Stomach (tissue), 9 donors: Measurements from ENCODE around the gene TPT1. TPM values are rescaled to one million over a fixed set of nuclear protein-coding genes. Genes with fewer than 3 reads are reported as not detected.
"Not testable (repeated sequence)": the region's sequence is repeated elsewhere in the genome, so short reads cannot be mapped to it uniquely, and the experiment has no call there.

Experiments
- DNase-seq, 2 donors: peaks; one replicate each; pipeline versions ENCODE4 v3.0.0 to v3.0.0-alpha.2; 2013 to 2019
- H3K27ac ChIP-seq, 5 donors: fragments of 200-600 bp in 4 of 5; sonication (generic) in 4 of 5; one replicate each; pipeline ENCODE4 v1.5.1; 2013 to 2019; ENCODE audit warnings: mild to moderate bottlenecking in 1 of 5, moderate library complexity in 1 of 5
- H3K27me3 ChIP-seq, 3 donors: fragments of 200-600 bp; sonication (generic); one replicate each; pipeline ENCODE4 v1.5.1; 2017 to 2019; ENCODE audit warnings: mixed run types in 1 of 3
- H3K36me3 ChIP-seq, 4 donors: fragments of 200-600 bp; sonication (generic); 1 replicate in 3 of 4; 2 replicates in 1 of 4; pipeline ENCODE4 v1.5.1; 2016 to 2019
- H3K4me1 ChIP-seq, 4 donors: fragments of 200-600 bp; sonication (generic); one replicate each; pipeline ENCODE4 v1.5.1; 2016 to 2019
- H3K4me3 ChIP-seq, 4 donors: fragments of 200-600 bp; sonication (generic) in 3 of 4; one replicate each; pipeline ENCODE4 v1.5.1; 2016 to 2019; ENCODE audit warnings: mild to moderate bottlenecking in 1 of 4
- H3K9me3 ChIP-seq, 4 donors: fragments of 200-600 bp; sonication (generic); one replicate each; pipeline ENCODE4 v1.5.1; 2016 to 2019
- EP300 ChIP-seq: sonication (generic); formaldehyde crosslinking; IDR thresholded peaks from one replicate; pipeline ENCODE4 v1.6.1; 2017; ENCODE audit warnings: antibody characterized with exemption
- POLR2A ChIP-seq, 4 donors: fragments of 450-650 bp; IDR thresholded peaks; one replicate each; pipeline ENCODE4 v1.6.1; 2016; ENCODE audit warnings: antibody characterized with exemption in 4 of 4, control low read depth in 2 of 4, mild to moderate bottlenecking in 1 of 4, moderate library complexity in 1 of 4
- POLR2AphosphoS5 ChIP-seq, 3 donors: sonication (generic); formaldehyde crosslinking; IDR thresholded peaks; one replicate each; pipeline ENCODE4 v1.6.1; 2016; ENCODE audit warnings: antibody characterized with exemption in 3 of 3
- WGBS, 5 donors: extraction: QIAGEN DNeasy Blood & Tissue Kit in 3 of 5; methylation state at CpG; one replicate each; pipeline versions ENCODE4 v1.1.5 to v1.1.7; 2013 to 2018; 5-methylcytosine and 5-hydroxymethylcytosine counted together
- intact Hi-C: fragments of 100-400 bp; cut with DNase I; formaldehyde crosslinking; loops from one replicate; pipeline ENCODE4 v1.15.1; 2023; ENCODE audit warnings: low total_unique reads
- polyA plus RNA-seq, 3 donors: library from polyadenylated mRNA; stranded (reverse); fragments of 200-250 nt; gene quantifications; one replicate each; pipeline ENCODE4 v1.2.3, GENCODE V29; 2013
- total RNA-seq, 5 donors: library from RNA; depleted of rRNA; stranded (reverse); fragments of >200 nt; gene quantifications; one replicate each; pipeline versions ENCODE4 v1.1.0 to v1.2.3, GENCODE V29; 2014 to 2016
- TF ChIP-seq, protein P1 (sequence below), 7 experiments: fragments of 450-650 bp in 4 of 7; fragments of 200-600 bp in 3 of 7; sonication (generic) in 3 of 7; IDR thresholded peaks; one replicate each; pipeline ENCODE4 v1.5.1; 2016 to 2019; ENCODE audit warnings: antibody characterized with exemption in 7 of 7, control low read depth in 2 of 7, mild to moderate bottlenecking in 1 of 7
- donor health status: healthy with polysubstance abuse.
- donor health status: Bipolar disorder and iron deficiency.
- donor health status: healthy.

Gene TPT1
- total and polyA plus RNA-seq, 8 donors = 1,648 to 11,714 (median 3,934) TPM

DNA sequence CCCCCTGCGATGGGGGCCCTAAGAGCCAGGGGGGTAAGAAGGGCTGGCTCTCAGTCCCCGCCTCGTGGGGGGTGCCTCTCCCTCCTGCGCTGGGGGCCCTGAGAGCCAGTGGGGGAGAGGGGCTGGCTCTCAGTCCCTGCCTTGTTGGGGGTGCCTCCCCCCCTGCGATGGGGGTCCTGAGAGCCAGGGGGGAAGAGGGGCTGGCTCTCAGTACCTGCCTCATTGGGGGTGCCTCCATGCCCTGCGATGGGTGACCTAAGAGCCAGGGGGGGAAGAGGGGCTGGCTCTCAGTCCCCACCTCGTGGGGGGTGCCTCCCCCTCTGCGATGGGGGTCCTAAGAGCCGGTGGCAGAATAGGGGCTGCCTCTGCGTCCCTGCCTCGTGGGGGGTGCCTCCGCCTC lies 36.3 kb upstream of the TPT1 start:
- H3K4me3 ChIP-seq, H3K36me3 ChIP-seq, DNase-seq, intact Hi-C loops, H3K27me3 ChIP-seq, H3K27ac ChIP-seq, H3K9me3 ChIP-seq, H3K4me1 ChIP-seq: not testable (repeated sequence)
- WGBS, 5 donors = 90 to 100% (median 93%) methylated on average over 2 to 12 of the region's 12 CpGs; no CpG with 5 or more reads in 1 of the 5 donors

DNA sequence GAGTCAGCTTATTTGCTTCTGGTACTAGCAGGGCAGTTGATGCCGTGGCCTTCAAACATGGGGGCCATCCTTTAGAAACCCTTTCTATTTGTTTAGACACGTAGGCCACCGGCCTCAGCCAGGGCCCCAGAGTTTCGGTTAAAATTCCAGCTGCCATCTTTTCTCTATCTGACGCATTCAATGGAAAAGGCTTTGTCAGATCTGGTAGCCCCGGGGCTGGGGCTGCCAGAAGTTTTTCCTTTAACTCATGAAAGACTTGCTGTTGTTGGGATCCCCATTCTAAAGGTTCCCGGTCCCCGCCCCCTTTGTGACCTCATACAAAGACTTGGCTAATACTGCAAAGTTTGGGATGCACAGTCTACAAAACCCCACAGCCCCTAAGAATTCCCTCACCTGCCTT lies 35.7 kb upstream of the TPT1 start:
- peaks cover 4 to 16% (median 9%) of the 10 kb centered on the region in 4 donors for H3K4me1 ChIP-seq
- 87 to 96% (median 94%) methylated on average over 8 of the region's 8 CpGs for WGBS, 5 donors
- DNase-seq, H3K36me3 ChIP-seq, intact Hi-C loops, H3K9me3 ChIP-seq, H3K27me3 ChIP-seq, H3K4me3 ChIP-seq, H3K27ac ChIP-seq: not testable (repeated sequence)

DNA sequence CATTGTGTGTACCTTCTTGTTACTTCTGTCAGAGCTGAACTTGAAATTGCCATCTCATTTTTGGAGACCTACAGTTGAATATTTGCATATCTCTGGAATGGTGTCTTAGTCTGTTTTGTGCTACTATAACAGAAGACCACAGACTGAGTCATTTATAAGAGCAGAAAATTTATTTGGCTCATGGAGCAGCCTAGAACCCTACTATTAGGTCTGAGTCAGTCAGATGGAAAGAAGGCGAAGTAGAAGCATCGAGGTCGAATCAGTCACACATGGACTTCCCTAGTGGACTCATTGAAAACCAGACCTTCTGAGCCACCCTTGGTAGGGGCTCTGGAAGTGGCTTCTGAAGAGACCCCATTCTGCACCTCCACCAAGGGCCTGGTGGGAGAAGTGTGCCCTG lies 33.9 kb upstream of the TPT1 start:
- DNase-seq = no peak
- 95 to 97% (median 96%) methylated on average over 3 of the region's 3 CpGs for WGBS, 5 donors
- Histone ChIP-seq H3K27me3 (no peaks in the 10 kb centered on the region), H3K4me3 (no peak overlapping the region), H3K9me3 (no peaks in the 10 kb centered on the region), H3K4me1 (peaks cover 7 to 25% (median 21%) of the 10 kb centered on the region in 4 donors), H3K36me3 (peaks cover 0 to under 1% (median 0%) of the 10 kb centered on the region in 4 donors), H3K27ac (no peak overlapping the region)
- TF ChIP-seq EP300 (no peak), POLR2AphosphoS5 (IDR thresholded peaks at IDR 0.05) (no peak), POLR2A (IDR thresholded peaks at IDR 0.05) (no peak)
- TF ChIP-seq, protein P1, sequence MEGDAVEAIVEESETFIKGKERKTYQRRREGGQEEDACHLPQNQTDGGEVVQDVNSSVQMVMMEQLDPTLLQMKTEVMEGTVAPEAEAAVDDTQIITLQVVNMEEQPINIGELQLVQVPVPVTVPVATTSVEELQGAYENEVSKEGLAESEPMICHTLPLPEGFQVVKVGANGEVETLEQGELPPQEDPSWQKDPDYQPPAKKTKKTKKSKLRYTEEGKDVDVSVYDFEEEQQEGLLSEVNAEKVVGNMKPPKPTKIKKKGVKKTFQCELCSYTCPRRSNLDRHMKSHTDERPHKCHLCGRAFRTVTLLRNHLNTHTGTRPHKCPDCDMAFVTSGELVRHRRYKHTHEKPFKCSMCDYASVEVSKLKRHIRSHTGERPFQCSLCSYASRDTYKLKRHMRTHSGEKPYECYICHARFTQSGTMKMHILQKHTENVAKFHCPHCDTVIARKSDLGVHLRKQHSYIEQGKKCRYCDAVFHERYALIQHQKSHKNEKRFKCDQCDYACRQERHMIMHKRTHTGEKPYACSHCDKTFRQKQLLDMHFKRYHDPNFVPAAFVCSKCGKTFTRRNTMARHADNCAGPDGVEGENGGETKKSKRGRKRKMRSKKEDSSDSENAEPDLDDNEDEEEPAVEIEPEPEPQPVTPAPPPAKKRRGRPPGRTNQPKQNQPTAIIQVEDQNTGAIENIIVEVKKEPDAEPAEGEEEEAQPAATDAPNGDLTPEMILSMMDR (IDR thresholded peaks at IDR 0.05) = no peak
- intact Hi-C loops = no loop called here

DNA sequence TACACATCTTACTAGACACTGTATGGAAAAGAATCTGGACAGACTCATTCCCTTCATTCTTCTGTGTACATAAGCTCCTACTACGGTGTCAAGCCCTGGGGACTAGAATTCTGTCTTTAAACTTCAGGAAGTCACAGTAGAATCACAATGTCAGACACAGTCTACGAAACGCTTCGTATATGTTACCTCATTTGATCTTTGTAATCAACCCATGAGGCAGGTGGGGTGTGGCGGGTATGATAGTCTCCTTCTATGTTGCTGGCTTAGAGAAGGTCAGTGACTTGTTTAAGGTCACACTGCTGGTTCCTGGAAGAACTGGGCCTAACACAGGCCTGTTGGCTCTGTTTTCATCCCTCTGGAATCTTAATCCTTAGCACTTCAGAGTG lies 32.2 kb upstream of the TPT1 start:
- Histone ChIP-seq H3K27me3 (no peaks in the 10 kb centered on the region), H3K27ac (peak overlapping the region in 1 of 5 donors; percentile 17), H3K9me3 (no peaks in the 10 kb centered on the region), H3K36me3 (peaks cover 0 to 6% (median 0%) of the 10 kb centered on the region in 4 donors), H3K4me3 (no peak overlapping the region), H3K4me1 (peaks cover 8 to 36% (median 24%) of the 10 kb centered on the region in 4 donors)
- TF ChIP-seq POLR2AphosphoS5 (IDR thresholded peaks at IDR 0.05) = peak in 1 of 3 donors; percentile 28
- TF ChIP-seq, protein P1 (IDR thresholded peaks at IDR 0.05) = no peak
- 26 to 60% (median 33%) methylated on average over 5 of the region's 5 CpGs for WGBS, 5 donors
- DNase-seq = peak in 1 of 2 donors; percentile 34
- intact Hi-C loops = no loop called here

DNA sequence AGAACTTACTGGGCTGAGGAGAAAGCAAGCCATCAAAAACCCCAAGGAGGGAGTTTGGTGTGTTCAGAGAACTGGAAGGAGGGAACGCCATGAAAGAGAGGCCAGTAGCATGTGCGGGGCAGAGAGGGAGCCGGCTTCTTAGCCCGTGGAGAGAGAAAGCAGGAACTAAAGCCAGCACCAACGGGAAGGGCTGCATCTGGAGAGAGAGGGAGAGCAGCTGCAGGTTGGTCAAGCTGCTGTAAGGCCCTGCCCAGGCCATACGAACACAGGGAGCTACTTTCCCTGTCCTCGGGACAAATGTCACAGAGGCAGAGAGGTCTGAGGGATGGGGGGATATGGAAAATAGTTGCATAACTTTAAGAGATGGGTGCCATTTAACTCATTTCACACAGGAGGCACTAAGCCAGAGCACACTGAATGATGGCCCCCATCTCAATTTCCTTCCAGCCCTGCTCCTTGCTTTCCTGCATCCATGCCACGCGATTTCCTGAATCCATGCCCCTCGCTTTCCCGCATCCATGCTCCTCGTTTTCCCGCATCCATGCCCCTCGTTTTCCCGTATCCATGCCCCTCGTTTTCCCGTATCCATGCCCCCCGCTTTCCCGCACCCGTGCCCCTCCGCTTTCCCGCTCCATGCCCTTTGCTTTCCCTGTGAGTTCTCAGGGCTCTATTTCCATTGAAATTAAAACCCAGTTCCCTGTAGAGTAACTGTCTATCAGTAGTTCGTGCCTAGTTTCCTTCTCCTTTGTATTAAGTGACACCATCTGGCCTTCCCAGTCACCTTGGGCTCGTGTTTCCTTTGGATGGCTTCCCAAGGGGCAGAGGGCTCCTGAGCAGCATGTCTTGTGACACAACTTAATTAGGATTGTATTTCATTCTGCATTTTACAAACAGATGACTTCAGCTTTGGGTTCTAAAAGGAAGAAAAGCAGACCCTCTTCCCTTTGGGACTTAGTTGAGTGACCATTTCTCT lies 31.5 kb upstream of the TPT1 start:
- Histone ChIP-seq H3K9me3 (no peaks in the 10 kb centered on the region), H3K36me3 (peaks cover 0 to 6% (median 0%) of the 10 kb centered on the region in 4 donors), H3K4me1 (peaks cover 15 to 43% (median 24%) of the 10 kb centered on the region in 4 donors), H3K27ac (peak overlapping the region in 1 of 5 donors; percentile 17), H3K4me3 (no peak overlapping the region), H3K27me3 (no peaks in the 10 kb centered on the region)
- intact Hi-C loops = no loop called here
- TF ChIP-seq POLR2AphosphoS5 (IDR thresholded peaks at IDR 0.05) (no peak), POLR2A (IDR thresholded peaks at IDR 0.05) (no peak), EP300 (no peak)
- TF ChIP-seq, protein P1 (IDR thresholded peaks at IDR 0.05) = no peak
- 77 to 83% (median 80%) methylated on average over 24 of the region's 24 CpGs for WGBS, 5 donors
- DNase-seq = no peak
